GM10847 (cell line): ENCODE results near the gene ATP2B2.

Source experiments
- POLR2A ChIP-seq: IDR thresholded peaks from 2 replicates; pipeline ENCODE4 v1.6.1; 2011; ENCODE audit not compliant: insufficient read length; ENCODE audit errors: extremely low read depth

The ATP2B2 gene

GRCh38 chr3:10283638-10284037 is 221.7 kb downstream of the ATP2B2 start:
- no peak for TF ChIP-seq POLR2A

- no peak for TF ChIP-seq POLR2A
Measured at GRCh38 chr3:10281951-10282350, 223.4 kb downstream of the ATP2B2 start.

GRCh38 chr3:10280571-10280970 is 224.8 kb downstream of the ATP2B2 start:
- no peak for TF ChIP-seq POLR2A

- no peak for TF ChIP-seq POLR2A
Measured at GRCh38 chr3:10280177-10280529, 225.2 kb downstream of the ATP2B2 start.

GRCh38 chr3:10279384-10280176 is 225.8 kb downstream of the ATP2B2 start:
- no peak for TF ChIP-seq POLR2A

- TF ChIP-seq POLR2A, result no peak
Measured at GRCh38 chr3:10278501-10278900, 226.9 kb downstream of the ATP2B2 start.

- no peak for TF ChIP-seq POLR2A
Measured at GRCh38 chr3:10277115-10277625, 228.2 kb downstream of the ATP2B2 start.

- no peak for TF ChIP-seq POLR2A
Measured at GRCh38 chr3:10274601-10275000, 230.8 kb downstream of the ATP2B2 start.
